SU-DHL-6 (cell line): ENCODE results near the gene CLCN4.

Experiments
- EZH2phosphoT487 ChIP-seq: fragments of 200-600 bp; sonication (generic), shearing (Covaris generic); conservative IDR thresholded peaks from 2 replicates; pipeline ENCODE4 v1.6.1; 2018; ENCODE audit warnings: mild to moderate bottlenecking, antibody characterized with exemption, low read length, moderate library complexity, mixed read lengths
- TF ChIP-seq, protein P1 (sequence below): fragments of 200-600 bp; sonication (generic); IDR thresholded peaks from one replicate; pipeline ENCODE4 v1.5.1; 2017; ENCODE audit warnings: antibody characterized with exemption, mild to moderate bottlenecking, low read length, moderate library complexity; ENCODE audit not compliant: insufficient read depth, poor library complexity, severe bottlenecking

DNA sequence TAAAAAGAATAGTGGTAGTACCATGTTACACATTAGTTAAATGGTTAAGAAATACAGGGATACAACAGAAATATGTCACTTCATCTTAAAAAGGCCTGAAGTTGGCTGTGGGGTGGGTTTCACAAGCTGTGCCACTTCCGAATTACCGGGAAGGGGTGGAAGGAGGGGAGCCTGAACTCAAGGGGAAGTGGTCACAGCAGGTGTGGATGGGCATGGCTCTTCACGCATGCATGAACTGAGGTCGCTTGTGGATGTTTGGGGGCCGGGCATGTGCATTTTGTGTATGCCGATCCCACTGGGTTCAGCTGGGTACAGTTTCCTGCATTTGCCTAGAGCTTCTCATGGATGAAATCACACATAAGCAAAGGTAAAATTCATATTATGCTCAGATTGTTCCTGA is 64.9 kb downstream of the CLCN4 start:
- TF ChIP-seq, protein P1, sequence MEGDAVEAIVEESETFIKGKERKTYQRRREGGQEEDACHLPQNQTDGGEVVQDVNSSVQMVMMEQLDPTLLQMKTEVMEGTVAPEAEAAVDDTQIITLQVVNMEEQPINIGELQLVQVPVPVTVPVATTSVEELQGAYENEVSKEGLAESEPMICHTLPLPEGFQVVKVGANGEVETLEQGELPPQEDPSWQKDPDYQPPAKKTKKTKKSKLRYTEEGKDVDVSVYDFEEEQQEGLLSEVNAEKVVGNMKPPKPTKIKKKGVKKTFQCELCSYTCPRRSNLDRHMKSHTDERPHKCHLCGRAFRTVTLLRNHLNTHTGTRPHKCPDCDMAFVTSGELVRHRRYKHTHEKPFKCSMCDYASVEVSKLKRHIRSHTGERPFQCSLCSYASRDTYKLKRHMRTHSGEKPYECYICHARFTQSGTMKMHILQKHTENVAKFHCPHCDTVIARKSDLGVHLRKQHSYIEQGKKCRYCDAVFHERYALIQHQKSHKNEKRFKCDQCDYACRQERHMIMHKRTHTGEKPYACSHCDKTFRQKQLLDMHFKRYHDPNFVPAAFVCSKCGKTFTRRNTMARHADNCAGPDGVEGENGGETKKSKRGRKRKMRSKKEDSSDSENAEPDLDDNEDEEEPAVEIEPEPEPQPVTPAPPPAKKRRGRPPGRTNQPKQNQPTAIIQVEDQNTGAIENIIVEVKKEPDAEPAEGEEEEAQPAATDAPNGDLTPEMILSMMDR: no peak
- TF ChIP-seq EZH2phosphoT487: no peak
